ENCODE measurements around the gene FOXP1. TPM values are rescaled to one million over a fixed set of nuclear protein-coding genes. Genes with fewer than 3 reads are reported as not detected.
A peak's percentile ranks its signal among the peaks of the same experiment; 100 is the strongest.

Gene FOXP1
- total RNA-seq, 2 experiments from 2014 or later: 120 to 122 TPM

DNA sequence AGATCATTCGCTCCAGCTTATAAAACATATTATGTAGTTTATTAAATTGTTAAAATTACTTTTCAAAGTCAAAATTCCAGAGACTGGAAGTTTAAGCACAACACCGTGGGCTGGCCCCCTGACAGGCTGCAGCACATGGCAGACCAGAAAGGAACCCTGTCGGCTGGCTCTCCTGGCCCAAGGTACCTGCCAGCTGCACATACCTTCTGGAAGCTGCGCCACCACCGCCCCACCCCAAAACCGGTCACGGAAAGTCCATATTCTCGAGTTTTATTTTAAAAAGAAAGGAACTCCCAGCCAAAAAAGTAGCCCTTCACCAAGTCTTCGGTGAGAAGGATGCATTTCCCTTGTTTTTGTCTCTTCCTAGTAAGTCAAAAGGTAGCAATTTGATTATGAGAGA, 94.6 kb downstream of the FOXP1 start:
- ChIA-PET POLR2A (interaction anchor here (1.2 to 1.9 kb wide), 4 partner anchors 9 to 57 kb away, joined by 4 to 7 read pairs (median 4); no protein-coding TSS in a partner anchor), CTCF (interaction anchor here (0.9 to 1.6 kb wide), 7 partner anchors 19 to 72 kb away, joined by 3 to 12 read pairs (median 4); no protein-coding TSS in a partner anchor)
- H3K4me3 Mint-ChIP-seq: peak overlapping the region; percentile 62
- no peaks in the 10 kb centered on the region for H3K27me3 Mint-ChIP-seq (ENCODE audit: low read depth)
- H3K9me3 Mint-ChIP-seq (ENCODE audit: insufficient read depth): peaks cover 7% of the 10 kb centered on the region
- peak overlapping the region; percentile 94 for H3K27ac Mint-ChIP-seq
- H3K36me3 Mint-ChIP-seq (ENCODE audit: low read depth): peaks cover 36% of the 10 kb centered on the region
- peaks cover 87% of the 10 kb centered on the region for H3K4me1 Mint-ChIP-seq (ENCODE audit: low read depth)
- DNase-seq: no peak
- no peak for ATAC-seq

DNA sequence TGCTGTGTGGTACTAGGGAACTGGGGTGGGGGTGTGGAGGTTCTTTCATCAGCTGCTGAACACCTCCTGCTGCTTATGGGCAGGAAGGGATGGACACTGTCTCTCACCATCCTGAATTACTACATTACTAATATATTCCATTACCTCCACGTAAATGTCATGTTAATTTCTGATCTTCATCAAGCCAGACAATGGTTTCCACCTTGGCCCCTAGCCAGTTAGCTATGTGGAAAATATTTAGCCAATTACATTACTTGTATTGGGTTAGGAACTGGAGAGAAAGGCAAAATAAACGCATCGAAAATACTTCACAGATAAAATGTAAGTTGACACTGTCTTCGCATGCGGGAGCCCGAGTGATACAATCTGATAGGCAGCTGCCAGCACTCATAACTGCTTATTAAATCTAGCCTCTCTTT, 95.1 kb downstream of the FOXP1 start:
- Mint-ChIP-seq H3K27ac (peak overlapping the region; percentile 94), H3K9me3 (ENCODE audit: insufficient read depth) (peaks cover 7% of the 10 kb centered on the region), H3K4me1 (ENCODE audit: low read depth) (peaks cover 87% of the 10 kb centered on the region), H3K27me3 (ENCODE audit: low read depth) (no peaks in the 10 kb centered on the region), H3K4me3 (peak overlapping the region; percentile 38), H3K36me3 (ENCODE audit: low read depth) (peaks cover 36% of the 10 kb centered on the region)
- ATAC-seq (peak; percentile 14), DNase-seq (no peak)
- ChIA-PET POLR2A (interaction anchor here (0.6 to 1.9 kb wide), 5 partner anchors 9 to 596 kb away, joined by 3 to 7 read pairs (median 4); no protein-coding TSS in a partner anchor), CTCF (interaction anchor here (0.9 to 1.6 kb wide), 6 partner anchors 18 to 72 kb away, joined by 3 to 12 read pairs (median 4); no protein-coding TSS in a partner anchor)

DNA sequence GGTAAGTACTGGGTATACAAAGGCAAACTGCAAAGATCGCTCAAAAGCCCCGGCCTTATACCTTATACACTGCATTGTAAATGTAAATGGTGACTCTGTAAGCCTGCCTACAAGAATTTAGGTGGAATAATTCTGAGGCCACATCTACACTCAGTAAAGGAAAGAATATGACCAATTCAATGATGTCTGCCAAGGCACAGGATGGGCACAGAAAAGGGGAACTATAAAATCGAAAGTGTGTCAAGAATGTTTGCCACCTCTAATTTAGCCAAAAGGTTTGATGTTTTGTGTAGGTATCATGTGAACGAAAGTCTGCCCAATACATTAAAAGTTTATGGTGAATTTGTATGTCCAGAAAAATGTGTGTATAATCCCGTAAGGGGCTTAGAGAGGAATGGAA, 96.1 kb downstream of the FOXP1 start:
- H3K27ac Mint-ChIP-seq: peak overlapping the region; percentile 92
- no peaks in the 10 kb centered on the region for H3K27me3 Mint-ChIP-seq (ENCODE audit: low read depth)
- peaks cover 7% of the 10 kb centered on the region for H3K9me3 Mint-ChIP-seq (ENCODE audit: insufficient read depth)
- H3K4me3 Mint-ChIP-seq: peak overlapping the region; percentile 68
- peaks cover 29% of the 10 kb centered on the region for H3K36me3 Mint-ChIP-seq (ENCODE audit: low read depth)
- ChIA-PET POLR2A (interaction anchor here (1.2 to 1.9 kb wide), 3 partner anchors 10 to 56 kb away, joined by 3 to 7 read pairs (median 4); no protein-coding TSS in a partner anchor), CTCF (interaction anchor here (1.2 to 1.3 kb wide), 2 partner anchors 28 to 71 kb away, joined by 3 to 6 read pairs; no protein-coding TSS in a partner anchor)
- peaks cover 85% of the 10 kb centered on the region for H3K4me1 Mint-ChIP-seq (ENCODE audit: low read depth)
- ATAC-seq (peak; percentile 28), DNase-seq (no peak)

DNA sequence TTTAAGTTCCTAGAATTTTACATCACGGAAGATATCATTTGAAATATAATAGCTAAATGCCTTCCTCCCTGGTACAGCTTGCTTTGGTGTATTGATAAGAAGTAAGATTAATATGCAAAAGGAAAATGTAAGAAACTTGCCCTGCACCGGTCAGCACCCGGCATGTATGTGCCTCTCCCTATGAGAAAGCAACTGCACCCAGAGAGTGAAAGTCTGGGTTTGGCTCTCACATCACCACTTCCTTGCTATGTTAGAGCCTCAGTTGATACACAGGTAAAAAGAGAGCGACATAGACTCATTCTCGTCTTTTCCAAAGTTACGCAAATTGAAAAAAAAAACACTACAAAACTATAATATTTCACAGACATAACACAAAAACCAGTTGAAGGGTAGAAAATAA, 96.7 kb downstream of the FOXP1 start:
- peak overlapping the region; percentile 68 for H3K4me3 Mint-ChIP-seq
- ChIA-PET CTCF (interaction anchor here (1.1 to 2.5 kb wide), 12 partner anchors 9 to 89 kb away, joined by 3 to 9 read pairs (median 5); no protein-coding TSS in a partner anchor), POLR2A (interaction anchor here (0.7 to 2.5 kb wide), 5 partner anchors 9 to 96 kb away, joined by 3 to 14 read pairs (median 4); no protein-coding TSS in a partner anchor)
- ATAC-seq: peak; percentile 74
- H3K9me3 Mint-ChIP-seq (ENCODE audit: insufficient read depth): peaks cover 7% of the 10 kb centered on the region
- H3K27ac Mint-ChIP-seq: peak overlapping the region; percentile 92
- peaks cover 27% of the 10 kb centered on the region for H3K36me3 Mint-ChIP-seq (ENCODE audit: low read depth)
- peak; percentile 67 for DNase-seq
- H3K4me1 Mint-ChIP-seq (ENCODE audit: low read depth): peaks cover 84% of the 10 kb centered on the region
- no peaks in the 10 kb centered on the region for H3K27me3 Mint-ChIP-seq (ENCODE audit: low read depth)

DNA sequence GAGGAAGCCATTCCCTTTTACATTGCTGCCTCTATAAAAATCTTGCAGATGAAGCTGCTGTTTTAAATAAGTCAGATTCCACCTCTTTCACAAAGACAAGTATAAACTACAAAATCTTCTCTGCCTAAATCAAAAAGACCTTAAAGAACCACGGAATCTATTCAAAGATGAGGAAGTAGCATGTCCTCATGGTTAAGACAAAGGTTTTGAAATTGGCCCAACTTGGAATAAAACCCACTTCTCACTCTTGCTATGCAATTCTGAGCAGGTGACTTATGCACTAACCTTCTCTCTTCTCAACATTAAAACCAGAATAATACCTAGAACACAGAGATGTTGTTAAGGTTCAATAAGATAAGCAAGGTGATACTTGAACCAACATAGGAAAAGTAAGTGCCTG, 97.6 kb downstream of the FOXP1 start:
- Mint-ChIP-seq H3K4me1 (ENCODE audit: low read depth) (peaks cover 85% of the 10 kb centered on the region), H3K4me3 (peak overlapping the region; percentile 16), H3K27me3 (ENCODE audit: low read depth) (no peaks in the 10 kb centered on the region), H3K9me3 (ENCODE audit: insufficient read depth) (no peaks in the 10 kb centered on the region), H3K27ac (peak overlapping the region; percentile 79), H3K36me3 (ENCODE audit: low read depth) (peaks cover 20% of the 10 kb centered on the region)
- DNase-seq (no peak), ATAC-seq (no peak)
- ChIA-PET POLR2A (interaction anchor here (0.7 to 2.5 kb wide), 5 partner anchors 10 to 96 kb away, joined by 3 to 14 read pairs (median 4); no protein-coding TSS in a partner anchor), CTCF (interaction anchor here (1.1 to 2.5 kb wide), 13 partner anchors 9 to 88 kb away, joined by 3 to 9 read pairs (median 5); no protein-coding TSS in a partner anchor)

DNA sequence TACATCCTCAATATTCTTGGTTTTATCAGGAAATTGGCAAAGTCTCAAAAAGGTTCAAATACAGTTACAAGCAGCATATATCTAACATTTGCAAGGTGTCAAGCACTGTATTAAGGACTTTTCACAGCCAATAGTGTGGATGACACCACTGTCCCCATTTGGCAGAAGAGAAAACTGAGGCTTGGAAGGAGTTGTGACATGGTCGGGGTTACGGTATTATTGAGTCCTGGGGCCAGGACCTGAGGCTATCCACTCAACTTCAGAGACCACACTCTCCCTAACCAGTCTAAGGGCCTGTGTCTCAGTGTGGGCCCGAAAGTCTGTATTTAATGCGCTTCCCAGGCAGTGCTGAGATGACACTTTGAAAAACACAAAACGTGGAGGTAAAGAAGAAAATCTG, 99.1 kb downstream of the FOXP1 start:
- ChIA-PET POLR2A (interaction anchor here (2.5 kb wide), 1 partner anchor 30 kb away, joined by 14 read pairs; no protein-coding TSS in a partner anchor), CTCF (interaction anchor here (1.5 to 2.5 kb wide), 3 partner anchors 8 to 35 kb away, joined by 3 to 9 read pairs (median 4); no protein-coding TSS in a partner anchor)
- no peak overlapping the region for H3K4me3 Mint-ChIP-seq
- DNase-seq: no peak
- H3K9me3 Mint-ChIP-seq (ENCODE audit: insufficient read depth): no peaks in the 10 kb centered on the region
- H3K27ac Mint-ChIP-seq: no peak overlapping the region
- no peaks in the 10 kb centered on the region for H3K27me3 Mint-ChIP-seq (ENCODE audit: low read depth)
- H3K36me3 Mint-ChIP-seq (ENCODE audit: low read depth): peaks cover 11% of the 10 kb centered on the region
- H3K4me1 Mint-ChIP-seq (ENCODE audit: low read depth): peaks cover 72% of the 10 kb centered on the region
- ATAC-seq: no peak

DNA sequence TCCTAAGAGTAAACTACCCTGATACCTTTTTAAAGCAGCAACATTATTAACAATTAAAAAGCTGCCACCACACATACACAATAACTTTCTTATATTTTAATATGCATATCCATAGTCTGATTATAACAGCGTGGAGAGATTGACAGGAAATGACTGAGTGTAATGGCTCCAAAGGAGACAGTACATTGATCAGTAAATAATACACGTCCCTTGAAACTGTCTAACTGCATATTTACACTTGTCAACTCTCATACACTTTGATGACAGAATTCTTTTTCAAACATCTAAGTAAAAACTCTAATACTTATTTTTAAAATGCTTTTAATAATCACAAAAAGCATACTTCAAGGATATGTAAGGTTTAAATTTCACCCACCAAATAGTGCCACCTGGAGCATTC, 99.5 kb downstream of the FOXP1 start:
- Mint-ChIP-seq H3K36me3 (ENCODE audit: low read depth) (peaks cover 10% of the 10 kb centered on the region), H3K27me3 (ENCODE audit: low read depth) (no peaks in the 10 kb centered on the region), H3K4me3 (no peak overlapping the region), H3K27ac (no peak overlapping the region), H3K4me1 (ENCODE audit: low read depth) (peaks cover 69% of the 10 kb centered on the region), H3K9me3 (ENCODE audit: insufficient read depth) (no peaks in the 10 kb centered on the region)
- ChIA-PET CTCF (interaction anchor here (1.5 to 1.6 kb wide), 2 partner anchors 8 to 28 kb away, joined by 3 to 4 read pairs; no protein-coding TSS in a partner anchor), POLR2A (no interaction called here)
- DNase-seq (no peak), ATAC-seq (no peak)

DNA sequence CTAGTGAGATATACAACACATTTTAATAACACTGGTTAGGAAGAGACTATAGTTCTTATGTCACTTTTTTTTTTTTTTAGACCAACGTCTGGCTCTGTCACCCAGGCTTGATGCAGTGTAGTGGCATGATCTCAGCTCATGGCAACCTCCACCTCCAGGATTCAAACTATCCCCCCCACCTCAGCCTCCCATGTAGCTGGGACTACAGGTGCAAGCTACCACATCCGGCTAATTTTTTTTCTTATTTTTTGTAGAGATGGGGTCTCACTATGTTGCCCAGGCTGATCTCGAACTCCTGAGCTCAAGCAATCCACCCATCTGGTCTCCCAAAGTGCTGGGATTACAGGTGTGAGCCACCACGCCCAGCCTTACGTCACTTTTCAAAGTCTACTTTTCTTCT, 100.8 kb downstream of the FOXP1 start:
- DNase-seq: no peak
- H3K4me1 Mint-ChIP-seq (ENCODE audit: low read depth): peaks cover 68% of the 10 kb centered on the region
- ChIA-PET POLR2A (no interaction called here), CTCF (interaction anchor here (1.5 to 1.6 kb wide), 3 partner anchors 9 to 27 kb away, joined by 3 to 5 read pairs (median 4); no protein-coding TSS in a partner anchor)
- no peak overlapping the region for H3K27ac Mint-ChIP-seq
- H3K36me3 Mint-ChIP-seq (ENCODE audit: low read depth): peaks cover 13% of the 10 kb centered on the region
- H3K4me3 Mint-ChIP-seq: no peak overlapping the region
- H3K27me3 Mint-ChIP-seq (ENCODE audit: low read depth): no peaks in the 10 kb centered on the region
- no peak for ATAC-seq
- no peaks in the 10 kb centered on the region for H3K9me3 Mint-ChIP-seq (ENCODE audit: insufficient read depth)

DNA sequence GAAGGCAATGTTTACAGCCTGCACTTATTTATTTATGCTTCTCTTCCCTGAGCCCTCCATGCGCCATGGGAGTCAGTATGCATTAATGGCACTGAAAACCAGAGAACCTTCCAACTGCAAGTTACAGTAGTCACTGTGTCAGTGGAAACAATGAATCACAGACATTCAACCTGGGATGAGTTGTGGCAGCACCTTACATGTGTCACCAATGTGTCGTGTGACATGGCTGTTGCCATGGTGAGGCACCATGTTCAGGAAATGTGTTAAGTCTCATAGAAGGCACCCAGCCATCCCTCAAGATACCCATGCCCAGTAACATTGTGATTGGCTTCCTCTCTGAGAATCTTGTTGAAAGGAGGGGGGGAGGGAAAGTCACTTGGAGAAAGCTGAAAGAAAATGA, 105.0 kb downstream of the FOXP1 start:
- H3K36me3 Mint-ChIP-seq (ENCODE audit: low read depth): peaks cover 23% of the 10 kb centered on the region
- H3K27ac Mint-ChIP-seq: peak overlapping the region; percentile 17
- H3K4me1 Mint-ChIP-seq (ENCODE audit: low read depth): peaks cover 39% of the 10 kb centered on the region
- no peaks in the 10 kb centered on the region for H3K27me3 Mint-ChIP-seq (ENCODE audit: low read depth)
- H3K9me3 Mint-ChIP-seq (ENCODE audit: insufficient read depth): no peaks in the 10 kb centered on the region
- peak; percentile 51 for DNase-seq
- CTCF ChIA-PET: interaction anchor here (0.7 to 2.2 kb wide), 2 partner anchors 24 to 81 kb away, joined by 3 to 6 read pairs; no protein-coding TSS in a partner anchor
- ATAC-seq: peak; percentile 82
- no peak overlapping the region for H3K4me3 Mint-ChIP-seq
- POLR2A ChIA-PET: no interaction called here

DNA sequence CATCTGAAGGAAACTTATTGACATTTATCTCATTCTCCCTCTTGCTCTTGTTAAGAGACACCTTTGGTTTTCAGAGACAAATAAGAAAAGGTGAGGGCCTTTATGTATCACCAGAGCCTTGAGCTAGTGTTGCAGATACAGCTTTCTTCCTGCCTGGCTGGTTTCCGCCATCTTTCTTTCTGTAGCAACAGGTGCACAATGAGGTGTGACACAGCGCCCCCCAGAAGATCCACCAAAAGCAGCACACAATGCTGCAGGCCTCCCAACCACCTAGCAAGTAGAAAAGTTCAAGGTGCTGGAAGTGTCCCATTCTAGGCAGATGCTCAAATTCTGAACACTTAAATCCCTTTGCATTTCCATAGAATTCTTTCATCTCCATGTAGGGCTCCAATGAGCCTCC, 106.6 kb downstream of the FOXP1 start:
- H3K36me3 Mint-ChIP-seq (ENCODE audit: low read depth): peaks cover 34% of the 10 kb centered on the region
- H3K27ac Mint-ChIP-seq: no peak overlapping the region
- peaks cover 4% of the 10 kb centered on the region for H3K9me3 Mint-ChIP-seq (ENCODE audit: insufficient read depth)
- no peaks in the 10 kb centered on the region for H3K27me3 Mint-ChIP-seq (ENCODE audit: low read depth)
- peaks cover 29% of the 10 kb centered on the region for H3K4me1 Mint-ChIP-seq (ENCODE audit: low read depth)
- ATAC-seq (no peak), DNase-seq (no peak)
- ChIA-PET POLR2A (no interaction called here), CTCF (interaction anchor here (0.7 to 1.3 kb wide), 6 partner anchors 9 to 35 kb away, joined by 3 to 6 read pairs (median 4); no protein-coding TSS in a partner anchor)
- no peak overlapping the region for H3K4me3 Mint-ChIP-seq

DNA sequence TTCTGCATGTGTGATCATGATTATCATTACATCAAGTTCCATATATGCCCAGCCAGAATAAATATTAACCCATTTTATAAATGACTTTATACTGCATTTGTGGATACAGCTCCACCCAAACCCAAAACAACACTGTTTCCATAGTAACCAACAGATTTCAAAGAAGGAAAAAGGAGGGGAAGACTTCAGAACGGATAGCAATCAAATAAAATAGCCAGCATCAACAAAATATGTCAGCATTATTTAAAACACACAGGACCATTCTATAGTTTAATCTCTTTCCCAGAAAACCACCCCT, 114.4 kb downstream of the FOXP1 start:
- H3K36me3 Mint-ChIP-seq (ENCODE audit: low read depth): peaks cover 24% of the 10 kb centered on the region
- ChIA-PET CTCF (interaction anchor here (1.1 to 2.0 kb wide), 6 partner anchors 8 to 96 kb away, joined by 3 to 7 read pairs (median 4); no protein-coding TSS in a partner anchor), POLR2A (no interaction called here)
- ATAC-seq (no peak), DNase-seq (no peak)
- H3K4me1 Mint-ChIP-seq (ENCODE audit: low read depth): peaks cover 17% of the 10 kb centered on the region
- no peak overlapping the region for H3K4me3 Mint-ChIP-seq
- peaks cover 4% of the 10 kb centered on the region for H3K9me3 Mint-ChIP-seq (ENCODE audit: insufficient read depth)
- no peak overlapping the region for H3K27ac Mint-ChIP-seq
- no peaks in the 10 kb centered on the region for H3K27me3 Mint-ChIP-seq (ENCODE audit: low read depth)
